Stimulated activated CD8-positive, alpha-beta memory T cell treated with anti-CD3 and anti-CD28 coated beads, Interleukin-15, amount 100 ng/mL, for 4 hours (primary cell): ENCODE data around the gene SLC25A24.
"Not testable (repeated sequence)": the region's sequence is repeated elsewhere in the genome, so short reads cannot be mapped to it uniquely, and the experiment has no call there.

Experiments used
- DNase-seq, 2 donors: peaks; one replicate each; pipeline ENCODE4 v3.0.0-alpha.2; 2020; ENCODE audit warnings: low read depth in 2 of 2

SLC25A24 gene

DNA sequence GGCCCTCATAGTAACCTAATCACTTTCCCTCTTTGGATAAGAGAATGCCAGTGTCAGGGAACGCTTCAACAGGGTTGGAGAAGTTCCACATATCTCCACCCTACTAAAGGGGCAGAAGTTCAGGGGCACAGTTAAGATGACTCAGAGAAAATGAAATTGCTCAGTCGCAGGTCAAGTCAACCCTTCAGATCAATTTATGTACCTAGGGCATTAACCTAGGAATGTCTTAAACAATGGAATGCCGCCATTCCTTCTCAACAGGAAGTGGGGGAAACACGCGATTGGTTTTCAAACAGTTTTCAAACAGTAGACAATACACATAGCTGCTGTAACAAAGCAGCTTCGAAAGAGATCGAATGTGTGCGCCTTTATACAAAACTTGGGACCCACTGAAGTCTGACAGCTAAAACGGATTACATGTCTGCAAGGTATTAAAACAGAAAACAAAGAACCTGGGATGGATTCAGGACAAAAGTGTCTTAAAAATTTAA is 897 bp downstream of the SLC25A24 start:
- DNase-seq = no peak

- DNase-seq = no peak
These were observed 6.1 kb downstream of the SLC25A24 start for GRCh38 chr1:108194051-108194450.

DNA sequence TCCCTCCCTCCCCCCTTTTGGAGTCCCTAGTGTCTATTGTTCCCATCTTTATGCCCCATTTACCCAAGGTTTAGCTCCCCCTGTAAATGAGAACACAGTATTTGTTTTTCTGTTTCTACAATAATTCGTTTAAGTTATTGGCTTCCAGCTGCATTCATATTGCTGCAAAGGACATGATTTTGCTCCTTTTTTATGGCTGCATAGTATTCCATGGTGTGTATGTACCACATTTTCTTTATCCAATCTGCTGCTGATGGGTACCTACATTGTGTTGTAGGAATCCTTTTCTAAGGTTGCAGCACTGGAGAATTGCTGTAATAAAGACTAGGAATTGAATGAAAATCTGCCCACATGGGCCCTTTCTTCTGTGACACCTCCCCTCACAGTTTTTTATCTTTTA is 6.8 kb downstream of the SLC25A24 start:
- DNase-seq = no peak

GRCh38 chr1:108192581-108192980 is 7.6 kb downstream of the SLC25A24 start:
- DNase-seq = no peak

GRCh38 chr1:108190686-108191416 is 9.3 kb downstream of the SLC25A24 start:
- no peak for DNase-seq

- DNase-seq = no peak
These were observed 10.0 kb downstream of the SLC25A24 start for GRCh38 chr1:108190001-108190634.

DNA sequence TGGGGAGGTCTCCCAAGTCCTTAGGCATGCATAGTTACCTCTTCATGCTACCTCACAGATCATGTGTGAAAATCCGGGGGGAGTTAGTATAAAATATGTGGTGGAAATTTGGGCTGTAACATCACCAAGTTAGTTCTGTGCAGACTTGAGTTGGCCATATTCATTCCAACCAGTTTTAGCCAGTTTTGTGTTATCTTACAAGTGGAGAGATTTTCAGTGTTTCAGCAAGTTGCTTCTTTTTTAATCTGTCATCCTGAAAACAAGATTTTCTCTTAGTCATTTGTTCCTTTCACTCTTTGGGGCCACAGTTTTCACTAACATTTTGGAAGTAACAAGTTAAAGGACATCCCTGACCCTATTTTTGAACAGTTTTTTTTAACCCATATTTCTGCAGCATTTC is 11.3 kb downstream of the SLC25A24 start:
- DNase-seq = no peak

DNA sequence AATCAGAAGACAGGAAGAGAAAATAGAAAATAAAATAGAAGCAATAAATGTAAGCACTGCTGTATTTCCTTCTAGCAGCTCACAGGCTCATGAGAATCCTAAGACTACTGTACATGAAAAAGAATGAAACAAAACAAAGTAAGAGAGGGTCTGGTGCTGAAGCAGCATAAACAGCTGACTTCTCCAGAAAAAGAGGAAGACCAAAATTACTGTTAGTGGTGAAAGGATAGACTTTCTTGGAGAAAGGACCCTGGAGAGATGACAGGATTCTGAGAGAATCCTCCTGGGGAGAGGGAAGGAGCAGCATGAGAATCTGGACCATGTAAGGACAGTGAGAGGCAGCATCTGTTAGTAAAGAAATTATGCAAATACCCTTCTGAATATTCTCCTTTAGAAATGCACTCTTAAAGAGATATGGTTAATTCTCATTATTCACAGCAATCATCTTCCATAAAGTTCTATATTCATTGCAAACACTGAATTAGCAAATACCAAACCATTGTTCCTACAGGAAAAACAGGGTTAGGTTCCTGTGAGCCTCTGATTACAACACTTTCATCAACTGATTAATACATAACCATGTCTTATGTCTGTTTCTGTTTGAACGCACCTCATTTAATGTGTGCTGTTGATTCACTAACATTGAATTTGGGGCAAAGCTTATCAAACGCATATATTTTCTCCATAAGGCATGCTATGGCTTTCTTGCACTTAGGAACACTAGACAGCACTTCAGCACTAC is 17.0 kb downstream of the SLC25A24 start:
- DNase-seq = no peak

GRCh38 chr1:108179018-108179417 is 21.1 kb downstream of the SLC25A24 start:
- no peak for DNase-seq

GRCh38 chr1:108162409-108162808 is 37.7 kb downstream of the SLC25A24 start:
- DNase-seq = not testable (repeated sequence)

DNA sequence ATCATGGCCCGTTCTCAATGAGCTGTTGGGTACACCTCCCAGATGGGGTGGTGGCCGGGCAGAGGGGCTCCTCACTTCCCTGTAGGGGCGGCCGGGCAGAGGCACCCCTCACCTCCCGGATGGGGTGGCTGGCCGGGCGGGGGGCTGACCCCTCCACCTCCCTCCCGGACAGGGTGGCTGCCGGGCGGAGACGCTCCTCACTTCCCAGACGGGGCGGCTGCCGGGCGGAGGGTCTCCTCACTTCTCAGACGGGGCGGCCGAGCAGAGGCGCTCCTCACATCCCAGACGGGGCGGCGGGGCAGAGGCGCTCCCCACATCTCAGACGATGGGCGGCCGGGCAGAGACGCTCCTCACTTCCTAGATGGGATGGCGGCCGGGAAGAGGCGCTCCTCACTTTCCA is 40.2 kb downstream of the SLC25A24 start:
- DNase-seq = not testable (repeated sequence)

DNA sequence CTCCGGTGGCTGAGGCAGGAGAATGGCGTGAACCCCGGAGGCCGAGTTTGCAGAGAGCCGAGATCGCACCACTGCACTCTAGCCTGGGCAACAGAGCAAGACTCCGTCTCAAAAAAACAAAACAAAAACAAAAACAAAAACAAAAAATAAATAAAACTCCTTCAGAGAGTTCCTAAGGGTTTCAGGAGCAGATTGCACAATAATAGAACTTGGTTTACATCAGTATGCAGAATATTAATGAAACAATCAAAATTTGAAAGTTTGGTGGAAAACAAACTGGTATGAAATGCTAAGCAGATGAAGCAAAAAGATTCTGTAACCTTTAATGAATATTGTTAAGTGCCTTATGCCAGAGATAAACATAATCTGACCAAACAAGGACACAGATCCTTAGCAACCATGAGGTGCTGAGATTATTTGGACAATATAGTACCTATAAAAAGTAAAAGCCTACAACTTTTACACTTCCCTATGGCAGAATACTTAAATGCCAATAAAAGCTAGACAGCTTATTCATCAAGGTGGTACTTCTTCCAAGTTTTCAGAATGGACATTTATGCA is 41.2 kb downstream of the SLC25A24 start:
- no peak for DNase-seq

GRCh38 chr1:108154314-108154713 is 45.8 kb downstream of the SLC25A24 start:
- no peak for DNase-seq

DNA sequence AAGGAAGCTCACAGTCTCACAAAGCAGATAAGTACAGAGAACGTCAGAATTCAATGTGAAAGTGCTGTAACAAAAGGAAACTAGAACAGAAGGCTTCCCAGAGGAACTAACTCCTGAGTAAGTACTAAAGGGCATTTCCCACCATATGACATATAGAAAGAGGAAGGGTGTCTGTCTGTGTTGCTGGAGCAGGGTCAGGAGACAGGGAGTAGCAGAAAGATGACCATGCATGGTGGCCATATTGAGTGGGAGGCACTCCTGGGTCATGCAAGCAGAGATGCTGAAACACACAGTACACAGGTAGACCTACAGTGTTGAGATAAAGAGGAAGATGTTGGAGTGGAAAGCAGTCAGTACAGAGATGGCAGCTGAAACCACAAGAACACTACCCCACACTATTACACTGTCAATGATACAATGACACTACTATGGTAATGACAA is 47.3 kb downstream of the SLC25A24 start:
- no peak for DNase-seq

GRCh38 chr1:108151548-108151947 is 48.6 kb downstream of the SLC25A24 start:
- no peak for DNase-seq

GRCh38 chr1:108149796-108150467 is 50.2 kb downstream of the SLC25A24 start:
- DNase-seq = no peak

GRCh38 chr1:108144569-108144968 is 55.6 kb downstream of the SLC25A24 start:
- DNase-seq = not testable (repeated sequence)

- no peak for DNase-seq
These were observed 57.3 kb downstream of the SLC25A24 start for GRCh38 chr1:108142773-108143394.

DNA sequence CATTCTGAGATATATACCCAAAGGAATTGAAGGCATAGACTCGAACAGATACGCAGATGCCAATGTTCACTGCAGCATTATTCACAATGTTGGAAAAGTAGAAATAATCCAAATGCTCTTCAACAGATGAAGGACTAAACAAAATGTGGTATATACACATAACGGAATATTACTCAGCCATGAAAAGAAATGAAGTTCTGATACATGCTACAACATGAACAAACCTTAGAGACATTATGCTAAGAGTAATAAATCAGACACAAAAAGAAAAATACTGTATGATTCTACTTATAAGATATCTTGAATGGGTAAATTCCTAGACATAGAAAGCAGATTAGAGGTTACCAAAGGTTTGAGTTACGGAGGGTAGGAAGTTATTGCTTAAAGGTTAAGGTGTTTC is 57.9 kb downstream of the SLC25A24 start:
- no peak for DNase-seq

GRCh38 chr1:108141621-108142020 is 58.5 kb downstream of the SLC25A24 start:
- DNase-seq = no peak

DNA sequence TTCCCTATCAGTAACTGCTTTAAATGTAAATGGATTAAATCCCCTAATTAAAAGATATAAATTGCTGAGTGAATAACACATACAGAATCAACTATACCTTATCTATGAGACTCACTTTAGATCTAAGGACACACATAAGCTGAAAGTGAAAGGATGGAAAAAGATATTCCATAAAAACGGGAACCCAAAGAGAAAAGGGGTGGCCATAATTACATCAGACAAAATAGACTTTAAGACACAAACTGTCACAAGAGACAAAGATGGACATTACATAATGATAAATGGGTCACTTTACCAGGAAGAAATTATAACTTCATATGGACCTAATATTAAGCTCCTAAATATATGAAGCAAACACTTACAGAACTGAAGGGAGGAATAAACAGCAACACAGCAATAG is 59.2 kb downstream of the SLC25A24 start:
- no peak for DNase-seq
